HUES48 (cell line): ENCODE measurements around the gene RFX1.
"Not testable (repeated sequence)": the region's sequence is repeated elsewhere in the genome, so short reads cannot be mapped to it uniquely, and the experiment has no call there.

ENCODE experiments used
- H3K27ac ChIP-seq: one replicate; pipeline ENCODE4 v1.7.0; 2013; ENCODE audit warnings: low read depth, low read length, inconsistent platforms
- H3K27me3 ChIP-seq: 2 replicates; pipeline ENCODE4 v1.6.1; 2013; ENCODE audit warnings: mild to moderate bottlenecking, low read length; ENCODE audit not compliant: control insufficient read depth, insufficient read depth
- H3K36me3 ChIP-seq: 2 replicates; pipeline ENCODE4 v1.6.1; 2013; ENCODE audit warnings: low read length; ENCODE audit not compliant: control insufficient read depth, insufficient read depth
- H3K4me1 ChIP-seq: 2 replicates; pipeline ENCODE4 v1.6.1; 2013; ENCODE audit warnings: mild to moderate bottlenecking, low read length; ENCODE audit not compliant: control insufficient read depth, insufficient read depth
- H3K4me3 ChIP-seq: 2 replicates; pipeline ENCODE4 v1.5.1; 2013; ENCODE audit warnings: mild to moderate bottlenecking, low read depth, low read length
- H3K9ac ChIP-seq: 2 replicates; pipeline ENCODE4 v1.6.1; 2013; ENCODE audit warnings: mild to moderate bottlenecking, low read depth, low read length, moderate library complexity
- H3K9me3 ChIP-seq: 2 replicates; pipeline ENCODE4 v1.6.1; 2013; ENCODE audit warnings: low read length; ENCODE audit not compliant: control insufficient read depth, insufficient read depth

RFX1 gene

DNA sequence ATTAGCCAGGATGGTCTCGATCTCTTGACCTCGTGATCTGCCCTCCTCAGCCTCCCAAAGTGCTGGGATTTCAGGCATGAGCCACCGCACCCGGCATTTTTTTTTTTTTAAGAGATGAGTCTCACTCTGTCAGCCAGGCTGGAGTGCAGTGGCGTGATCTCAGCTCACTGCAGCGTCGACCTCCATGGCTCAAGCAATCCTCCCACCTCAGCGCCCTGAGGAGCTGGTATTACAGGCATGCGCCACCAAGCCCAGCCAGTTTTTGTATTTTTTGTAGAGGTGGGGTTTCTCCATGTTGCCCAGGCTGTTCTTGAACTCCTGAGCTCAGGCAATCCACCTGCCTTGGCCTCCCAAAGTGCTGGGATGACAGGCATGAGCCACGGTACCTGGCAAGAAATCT is 41.7 kb upstream of the RFX1 start:
- H3K27me3 ChIP-seq, H3K4me1 ChIP-seq, H3K9me3 ChIP-seq, H3K9ac ChIP-seq, H3K36me3 ChIP-seq, H3K4me3 ChIP-seq, H3K27ac ChIP-seq: not testable (repeated sequence)

GRCh38 chr19:14042659-14043608 is 36.8 kb upstream of the RFX1 start:
- not testable (repeated sequence) for H3K36me3 ChIP-seq, H3K9ac ChIP-seq, H3K4me3 ChIP-seq, H3K9me3 ChIP-seq, H3K4me1 ChIP-seq, H3K27me3 ChIP-seq
- peak overlapping the region; percentile 55 for H3K27ac ChIP-seq

GRCh38 chr19:14039181-14039580 is 33.1 kb upstream of the RFX1 start:
- no peak overlapping the region for H3K27ac ChIP-seq
- H3K27me3 ChIP-seq: no peaks in the 10 kb centered on the region
- H3K4me3 ChIP-seq: no peak overlapping the region
- H3K36me3 ChIP-seq: no peaks in the 10 kb centered on the region
- H3K4me1 ChIP-seq: no peaks in the 10 kb centered on the region
- no peak overlapping the region for H3K9ac ChIP-seq
- H3K9me3 ChIP-seq: no peaks in the 10 kb centered on the region

DNA sequence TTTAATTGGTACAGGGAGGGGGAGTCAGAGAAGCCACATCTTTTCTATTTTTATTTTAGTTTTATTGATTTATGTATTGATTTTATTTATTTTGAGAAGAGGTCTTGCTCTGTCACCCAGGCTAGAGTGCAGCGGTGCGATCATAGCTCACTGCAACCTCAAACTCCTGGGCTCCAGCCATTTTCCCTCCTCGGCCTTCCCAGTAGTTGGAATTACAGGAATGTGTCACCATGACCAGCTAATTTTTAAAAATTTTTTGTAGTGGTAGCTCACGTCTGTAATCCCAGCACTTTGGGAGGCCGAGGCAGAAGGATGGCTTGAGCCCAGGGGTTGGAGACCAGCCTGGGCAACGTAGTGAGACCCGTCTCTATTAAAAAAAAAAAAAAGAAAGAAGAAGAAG is 29.6 kb upstream of the RFX1 start:
- H3K27ac ChIP-seq: no peak overlapping the region
- H3K9ac ChIP-seq: no peak overlapping the region
- H3K36me3 ChIP-seq: no peaks in the 10 kb centered on the region
- H3K4me1 ChIP-seq: no peaks in the 10 kb centered on the region
- no peak overlapping the region for H3K4me3 ChIP-seq
- peaks cover 7% of the 10 kb centered on the region; the same call in 1 of the 2 replicates for H3K27me3 ChIP-seq
- no peaks in the 10 kb centered on the region for H3K9me3 ChIP-seq

DNA sequence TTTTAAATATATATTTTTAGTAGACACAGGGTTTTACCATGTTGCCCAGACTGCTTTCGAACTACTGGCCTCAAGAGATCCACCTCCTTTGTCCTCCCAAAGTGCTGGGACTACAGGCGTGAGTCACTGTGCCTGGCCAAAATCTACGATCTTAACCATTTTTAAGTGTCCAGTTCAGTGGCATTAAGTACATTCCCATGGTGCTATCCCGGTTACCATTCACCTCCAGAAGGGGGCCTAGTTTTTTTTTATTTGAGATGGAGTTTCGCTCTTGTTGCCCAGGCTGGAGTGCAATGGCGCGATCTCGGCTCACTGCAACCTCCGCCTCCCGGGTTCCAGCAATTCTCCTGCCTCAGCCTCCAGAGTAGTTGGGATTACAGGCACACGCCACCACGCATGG is 29.0 kb upstream of the RFX1 start:
- not testable (repeated sequence) for H3K27ac ChIP-seq, H3K9me3 ChIP-seq, H3K27me3 ChIP-seq, H3K9ac ChIP-seq, H3K36me3 ChIP-seq, H3K4me3 ChIP-seq, H3K4me1 ChIP-seq

DNA sequence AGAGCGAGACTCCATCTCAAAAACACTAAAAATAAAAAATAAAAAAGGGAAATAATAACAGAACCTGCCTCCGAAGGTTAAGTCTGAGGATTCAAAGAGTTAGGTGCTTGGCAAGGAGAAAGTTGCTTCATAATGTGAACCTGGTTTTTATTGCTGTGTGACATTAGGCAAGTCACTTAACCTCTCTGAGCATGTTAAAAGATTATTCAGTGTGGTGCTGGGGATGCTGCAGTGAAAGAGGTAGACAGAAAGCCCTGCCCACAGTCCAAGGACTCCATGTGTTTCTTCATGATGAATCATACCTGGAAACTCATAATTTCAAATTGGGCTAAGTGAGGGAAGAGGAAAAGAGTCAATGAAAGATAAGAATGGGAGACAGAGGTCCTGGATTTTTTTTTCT is 27.8 kb upstream of the RFX1 start:
- Histone ChIP-seq H3K9me3 (no peaks in the 10 kb centered on the region), H3K27me3 (peaks cover 7% of the 10 kb centered on the region; the same call in 1 of the 2 replicates), H3K27ac (no peak overlapping the region), H3K36me3 (no peaks in the 10 kb centered on the region), H3K4me3 (no peak overlapping the region), H3K9ac (no peak overlapping the region), H3K4me1 (no peaks in the 10 kb centered on the region)

GRCh38 chr19:14031719-14032480 is 25.8 kb upstream of the RFX1 start, which contains the start of gene IL27RA:
TSS of gene IL27RA (plus strand) at chr19:14031762. CDS start at chr19:14031873, 111 bp downstream.
- Histone ChIP-seq H3K27ac (no peak within 1 kb of the TSS), H3K9ac (peak within 1 kb of the TSS; percentile 64), H3K27me3 (peaks cover 7% of the 10 kb centered on the region; the same call in 1 of the 2 replicates), H3K9me3 (no peaks in the 10 kb centered on the region), H3K4me1 (no peaks in the 10 kb centered on the region), H3K4me3 (peak within 1 kb of the TSS; percentile 82), H3K36me3 (no peaks in the 10 kb centered on the region)

- Histone ChIP-seq H3K4me1 (no peaks in the 10 kb centered on the region), H3K36me3 (no peaks in the 10 kb centered on the region), H3K4me3 (peak overlapping the region; percentile 82), H3K9me3 (no peaks in the 10 kb centered on the region), H3K27ac (no peak overlapping the region), H3K9ac (no peak overlapping the region), H3K27me3 (peaks cover 7% of the 10 kb centered on the region; the same call in 1 of the 2 replicates)
Measured at GRCh38 chr19:14030997-14031718, 25.0 kb upstream of the RFX1 start.

DNA sequence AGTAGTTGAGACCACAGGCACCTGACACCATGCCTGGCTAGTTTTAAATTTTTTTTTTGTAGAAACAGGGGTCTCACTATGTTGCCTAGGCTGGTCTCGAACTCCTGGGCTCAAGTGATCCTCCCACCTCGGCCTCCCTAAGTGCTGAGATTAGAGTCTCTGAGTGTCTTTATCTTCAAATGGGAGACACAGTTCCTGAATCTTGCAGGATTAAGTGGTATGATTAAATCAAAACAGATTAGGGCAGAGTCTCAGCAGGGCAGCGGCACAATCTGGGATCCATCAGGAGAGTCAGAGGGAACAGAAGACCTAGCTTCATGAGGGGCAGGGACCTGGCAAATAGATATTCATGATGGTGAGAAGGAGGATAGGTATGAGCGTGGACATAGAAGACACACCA is 22.8 kb upstream of the RFX1 start:
- no peak overlapping the region for H3K4me3 ChIP-seq
- H3K27ac ChIP-seq: no peak overlapping the region
- H3K27me3 ChIP-seq: peaks cover 7% of the 10 kb centered on the region; the same call in 1 of the 2 replicates
- no peak overlapping the region for H3K9ac ChIP-seq
- H3K4me1 ChIP-seq: no peaks in the 10 kb centered on the region
- H3K9me3 ChIP-seq: no peaks in the 10 kb centered on the region
- H3K36me3 ChIP-seq: no peaks in the 10 kb centered on the region

GRCh38 chr19:14027856-14028450 is 21.8 kb upstream of the RFX1 start, which contains the start of gene RLN3:
TSS of gene RLN3 (plus strand) at chr19:14028148. CDS start at chr19:14028205, 57 bp downstream.
- Histone ChIP-seq H3K9ac (no peak within 1 kb of the TSS), H3K4me1 (peaks cover 3% of the 10 kb centered on the region; the same call in 1 of the 2 replicates), H3K9me3 (no peaks in the 10 kb centered on the region), H3K27ac (no peak within 1 kb of the TSS), H3K27me3 (peaks cover 7% of the 10 kb centered on the region; the same call in 1 of the 2 replicates), H3K4me3 (no peak within 1 kb of the TSS), H3K36me3 (no peaks in the 10 kb centered on the region)
